Measurements from ENCODE around the gene BAD. TPM values are rescaled to one million over a fixed set of nuclear protein-coding genes. Genes with fewer than 3 reads are reported as not detected.

BAD gene
- total and polyA plus RNA-seq, 2 experiments from 2014 or later = 52.0 to 122 TPM

- 89% methylated on average over 8 of the region's 8 CpGs for WGBS (ENCODE audit: low lambda C conversion rate, missing lambda C conversion rate)
- H4K20me1 ChIP-seq (ENCODE audit: insufficient read depth, poor library complexity, severe bottlenecking) = peaks cover 5% of the 10 kb centered on the region
- H3K27ac ChIP-seq = no peak overlapping the region
- TF ChIP-seq, protein P1, sequence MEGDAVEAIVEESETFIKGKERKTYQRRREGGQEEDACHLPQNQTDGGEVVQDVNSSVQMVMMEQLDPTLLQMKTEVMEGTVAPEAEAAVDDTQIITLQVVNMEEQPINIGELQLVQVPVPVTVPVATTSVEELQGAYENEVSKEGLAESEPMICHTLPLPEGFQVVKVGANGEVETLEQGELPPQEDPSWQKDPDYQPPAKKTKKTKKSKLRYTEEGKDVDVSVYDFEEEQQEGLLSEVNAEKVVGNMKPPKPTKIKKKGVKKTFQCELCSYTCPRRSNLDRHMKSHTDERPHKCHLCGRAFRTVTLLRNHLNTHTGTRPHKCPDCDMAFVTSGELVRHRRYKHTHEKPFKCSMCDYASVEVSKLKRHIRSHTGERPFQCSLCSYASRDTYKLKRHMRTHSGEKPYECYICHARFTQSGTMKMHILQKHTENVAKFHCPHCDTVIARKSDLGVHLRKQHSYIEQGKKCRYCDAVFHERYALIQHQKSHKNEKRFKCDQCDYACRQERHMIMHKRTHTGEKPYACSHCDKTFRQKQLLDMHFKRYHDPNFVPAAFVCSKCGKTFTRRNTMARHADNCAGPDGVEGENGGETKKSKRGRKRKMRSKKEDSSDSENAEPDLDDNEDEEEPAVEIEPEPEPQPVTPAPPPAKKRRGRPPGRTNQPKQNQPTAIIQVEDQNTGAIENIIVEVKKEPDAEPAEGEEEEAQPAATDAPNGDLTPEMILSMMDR (IDR thresholded peaks at IDR 0.05; ENCODE audit: poor library complexity) = no peak
- TF ChIP-seq EZH2phosphoT487 (IDR thresholded peaks at IDR 0.05; ENCODE audit: low read depth, severe bottlenecking, unreplicated experiment) (no peak), EZH2 (IDR thresholded peaks at IDR 0.05; ENCODE audit: borderline replicate concordance) (no peak)
- no peak overlapping the region for H3K4me3 ChIP-seq
- H2AFZ ChIP-seq = no peak overlapping the region
- no peak for DNase-seq (ENCODE audit: low spot score)
- no peaks in the 10 kb centered on the region for H3K9me2 ChIP-seq (replicated peaks; ENCODE audit: insufficient read depth)
- no peaks in the 10 kb centered on the region for H3K9me3 ChIP-seq (ENCODE audit: low read depth)
- peaks cover 21% of the 10 kb centered on the region for H3K4me1 ChIP-seq (ENCODE audit: insufficient read depth)
- no peaks in the 10 kb centered on the region for H3K27me3 ChIP-seq
- no peak overlapping the region for H3K4me2 ChIP-seq
- H3K36me3 ChIP-seq (replicated peaks; ENCODE audit: insufficient read depth, low read depth) = no peaks in the 10 kb centered on the region
- peaks cover 32% of the 10 kb centered on the region for H3K79me2 ChIP-seq
These were observed 34.7 kb downstream of the BAD start for GRCh38 chr11:64249563-64250414.

GRCh38 chr11:64249038-64249437, 35.4 kb downstream of the BAD start:
- no peaks in the 10 kb centered on the region for H3K9me2 ChIP-seq (replicated peaks; ENCODE audit: insufficient read depth)
- DNase-seq (ENCODE audit: low spot score) = no peak
- no peak overlapping the region for H3K4me3 ChIP-seq
- H3K27ac ChIP-seq = no peak overlapping the region
- peaks cover 5% of the 10 kb centered on the region for H4K20me1 ChIP-seq (ENCODE audit: insufficient read depth, poor library complexity, severe bottlenecking)
- peaks cover 32% of the 10 kb centered on the region for H3K79me2 ChIP-seq
- no peaks in the 10 kb centered on the region for H3K36me3 ChIP-seq (replicated peaks; ENCODE audit: insufficient read depth, low read depth)
- H2AFZ ChIP-seq = no peak overlapping the region
- H3K4me2 ChIP-seq = no peak overlapping the region
- H3K4me1 ChIP-seq (ENCODE audit: insufficient read depth) = peaks cover 21% of the 10 kb centered on the region
- H3K27me3 ChIP-seq = no peaks in the 10 kb centered on the region
- no peaks in the 10 kb centered on the region for H3K9me3 ChIP-seq (ENCODE audit: low read depth)
- TF ChIP-seq EZH2phosphoT487 (IDR thresholded peaks at IDR 0.05; ENCODE audit: low read depth, severe bottlenecking, unreplicated experiment) = no peak
- no peak for TF ChIP-seq EZH2 (IDR thresholded peaks at IDR 0.05; ENCODE audit: borderline replicate concordance)
- TF ChIP-seq, protein P1 (IDR thresholded peaks at IDR 0.05; ENCODE audit: poor library complexity) = no peak
- 98% methylated on average over 4 of the region's 4 CpGs for whole genome bisulfite sequencing (ENCODE audit: low lambda C conversion rate, missing lambda C conversion rate)

GRCh38 chr11:64248578-64248977, 35.9 kb downstream of the BAD start:
- Histone ChIP-seq H3K4me1 (ENCODE audit: insufficient read depth) (peaks cover 21% of the 10 kb centered on the region), H3K9me3 (ENCODE audit: low read depth) (no peaks in the 10 kb centered on the region), H3K79me2 (peaks cover 32% of the 10 kb centered on the region), H4K20me1 (ENCODE audit: insufficient read depth, poor library complexity, severe bottlenecking) (peaks cover 5% of the 10 kb centered on the region), H3K36me3 (replicated peaks; ENCODE audit: insufficient read depth, low read depth) (no peaks in the 10 kb centered on the region), H2AFZ (no peak overlapping the region), H3K27me3 (no peaks in the 10 kb centered on the region), H3K27ac (no peak overlapping the region), H3K4me2 (no peak overlapping the region), H3K9me2 (replicated peaks; ENCODE audit: insufficient read depth) (no peaks in the 10 kb centered on the region), H3K4me3 (no peak overlapping the region)
- TF ChIP-seq EZH2phosphoT487 (IDR thresholded peaks at IDR 0.05; ENCODE audit: low read depth, severe bottlenecking, unreplicated experiment) (no peak), EZH2 (IDR thresholded peaks at IDR 0.05; ENCODE audit: borderline replicate concordance) (no peak)
- TF ChIP-seq, protein P1 (IDR thresholded peaks at IDR 0.05; ENCODE audit: poor library complexity) = no peak
- no peak for DNase-seq (ENCODE audit: low spot score)
- 76% methylated on average over 5 of the region's 7 CpGs for WGBS (ENCODE audit: low lambda C conversion rate, missing lambda C conversion rate)

All from hepatocyte (in vitro differentiated cells).